OCI-LY7 (cell line): ENCODE measurements around the gene ATAD3C. TPM values are rescaled to one million over a fixed set of nuclear protein-coding genes. Genes with fewer than 3 reads are reported as not detected.
"Not testable (repeated sequence)": the region's sequence is repeated elsewhere in the genome, so short reads cannot be mapped to it uniquely, and the experiment has no call there.

Source experiments
- BruUV-seq: library from RNA; stranded (reverse); fragments of 400-500 nt; replicated peaks from 2 replicates; lab custom pipeline; 2021; lab: Mats Ljungman, UMichigan
- CTCF ChIA-PET: fragments of 300-600 bp; sonication (Branson Sonifier 250); formaldehyde crosslinking; loops from one replicate; lab custom pipeline; 2022; ENCODE audit warnings: antibody characterized with exemption; ENCODE audit not compliant: unreplicated experiment; lab: Charles Lee
- POLR2A ChIA-PET: fragments of 300-600 bp; sonication (Branson Sonifier 250); formaldehyde crosslinking; loops from one replicate; lab custom pipeline; 2022; ENCODE audit warnings: antibody characterized with exemption; lab: Charles Lee
- DNase-seq: peaks from one replicate; pipeline ENCODE4 v3.0.0-alpha.2; 2015; ENCODE audit warnings: low spot score
- H2AFZ ChIP-seq: fragments of 200-600 bp; sonication (generic), shearing (Covaris generic); 2 replicates; pipeline ENCODE4 v1.6.1; 2014; ENCODE audit warnings: mild to moderate bottlenecking, antibody characterized with exemption, low read length, moderate library complexity
- H3K27ac ChIP-seq: fragments of 200-600 bp; sonication (generic); 2 replicates; pipeline ENCODE4 v1.5.1; 2014; ENCODE audit warnings: mixed run types, low read depth, mild to moderate bottlenecking, moderate library complexity, low read length, inconsistent platforms; ENCODE audit not compliant: poor library complexity, severe bottlenecking
- H3K36me3 ChIP-seq: fragments of 200-600 bp; sonication (generic); 2 replicates; pipeline ENCODE4 v1.6.1; 2014; ENCODE audit warnings: mild to moderate bottlenecking, antibody characterized with exemption, low read length, moderate library complexity, mixed read lengths; ENCODE audit not compliant: insufficient read depth
- H3K4me1 ChIP-seq: fragments of 200-600 bp; sonication (generic); 2 replicates; pipeline ENCODE4 v1.5.1; 2014; ENCODE audit warnings: mild to moderate bottlenecking, low read length; ENCODE audit not compliant: insufficient read depth, poor library complexity, severe bottlenecking
- H3K4me2 ChIP-seq: fragments of 200-600 bp; sonication (generic); 2 replicates; pipeline ENCODE4 v1.6.1; 2014; ENCODE audit warnings: mild to moderate bottlenecking, low read length
- H3K4me3 ChIP-seq: fragments of 200-600 bp; sonication (generic); 2 replicates; pipeline ENCODE4 v1.5.1; 2014; ENCODE audit warnings: mild to moderate bottlenecking, low read depth, low read length; ENCODE audit not compliant: poor library complexity, severe bottlenecking
- H3K79me2 ChIP-seq: fragments of 200-600 bp; sonication (generic); 2 replicates; pipeline ENCODE4 v1.6.1; 2016; ENCODE audit warnings: low read depth, mild to moderate bottlenecking, low read length, moderate library complexity, mixed read lengths; ENCODE audit not compliant: insufficient read depth
- H3K9me2 ChIP-seq: fragments of 200-600 bp; sonication (generic); 2 replicates; pipeline ENCODE4 v1.6.1; 2016; ENCODE audit warnings: mild to moderate bottlenecking, low read length, mixed read lengths; ENCODE audit not compliant: insufficient read depth
- H3K9me3 ChIP-seq: fragments of 200-600 bp; sonication (generic); 2 replicates; pipeline ENCODE4 v1.6.1; 2014; ENCODE audit warnings: mild to moderate bottlenecking, mixed run types, low read length, mixed read lengths
- H4K20me1 ChIP-seq: fragments of 200-600 bp; sonication (generic); 2 replicates; pipeline ENCODE4 v1.6.1; 2014; ENCODE audit warnings: mild to moderate bottlenecking, antibody characterized with exemption, low read length, moderate library complexity, mixed read lengths; ENCODE audit not compliant: insufficient read depth
- EZH2phosphoT487 ChIP-seq: fragments of 200-600 bp; sonication (generic); IDR thresholded peaks from 2 replicates; pipeline ENCODE4 v1.6.1; 2018; ENCODE audit warnings: low read depth, borderline replicate concordance, mild to moderate bottlenecking, mixed run types, antibody characterized with exemption, low read length, moderate library complexity, mixed read lengths
- intact Hi-C: fragments of 100-400 bp; cut with micrococcal nuclease; formaldehyde crosslinking; loops from one replicate; pipeline ENCODE4 v1.10.0; 2022; ENCODE audit not compliant: unreplicated experiment
- total RNA-seq, 2 experiments: library from RNA; depleted of rRNA in 1 of 2; stranded (reverse); fragments of >200 nt in 1 of 2; shearing (Covaris generic) in 1 of 2; gene quantifications; 2 replicates each; pipeline ENCODE4 v1.2.3, GENCODE V29; 2014 to 2022
- TF ChIP-seq, protein P1 (sequence below): fragments of 200-600 bp; sonication (generic); conservative IDR thresholded peaks from 2 replicates; pipeline ENCODE4 v1.5.1; 2014; ENCODE audit warnings: mild to moderate bottlenecking, antibody characterized with exemption, low read length, moderate library complexity, mixed read lengths

Gene ATAD3C
- total RNA-seq, 2 experiments from 2014 or later: 1.6 to 3.0 TPM

- no peak overlapping the region for H3K4me3 ChIP-seq
- no TSS peak for BruUV-seq
- intact Hi-C loops: no loop called here
- no peak for DNase-seq
- H3K79me2 ChIP-seq: no peaks in the 10 kb centered on the region
- no peaks in the 10 kb centered on the region for H3K36me3 ChIP-seq
- no peaks in the 10 kb centered on the region for H3K9me2 ChIP-seq
- H3K9me3 ChIP-seq: no peaks in the 10 kb centered on the region
- no peak overlapping the region for H3K4me2 ChIP-seq
- H2AFZ ChIP-seq: no peak overlapping the region
- ChIA-PET CTCF (no interaction called here), POLR2A (no interaction called here)
- TF ChIP-seq, protein P1, sequence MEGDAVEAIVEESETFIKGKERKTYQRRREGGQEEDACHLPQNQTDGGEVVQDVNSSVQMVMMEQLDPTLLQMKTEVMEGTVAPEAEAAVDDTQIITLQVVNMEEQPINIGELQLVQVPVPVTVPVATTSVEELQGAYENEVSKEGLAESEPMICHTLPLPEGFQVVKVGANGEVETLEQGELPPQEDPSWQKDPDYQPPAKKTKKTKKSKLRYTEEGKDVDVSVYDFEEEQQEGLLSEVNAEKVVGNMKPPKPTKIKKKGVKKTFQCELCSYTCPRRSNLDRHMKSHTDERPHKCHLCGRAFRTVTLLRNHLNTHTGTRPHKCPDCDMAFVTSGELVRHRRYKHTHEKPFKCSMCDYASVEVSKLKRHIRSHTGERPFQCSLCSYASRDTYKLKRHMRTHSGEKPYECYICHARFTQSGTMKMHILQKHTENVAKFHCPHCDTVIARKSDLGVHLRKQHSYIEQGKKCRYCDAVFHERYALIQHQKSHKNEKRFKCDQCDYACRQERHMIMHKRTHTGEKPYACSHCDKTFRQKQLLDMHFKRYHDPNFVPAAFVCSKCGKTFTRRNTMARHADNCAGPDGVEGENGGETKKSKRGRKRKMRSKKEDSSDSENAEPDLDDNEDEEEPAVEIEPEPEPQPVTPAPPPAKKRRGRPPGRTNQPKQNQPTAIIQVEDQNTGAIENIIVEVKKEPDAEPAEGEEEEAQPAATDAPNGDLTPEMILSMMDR: no peak
- TF ChIP-seq EZH2phosphoT487: no peak
- H4K20me1 ChIP-seq: no peaks in the 10 kb centered on the region
- no peak overlapping the region for H3K27ac ChIP-seq
- H3K4me1 ChIP-seq: no peaks in the 10 kb centered on the region
These were observed 22.2 kb upstream of the ATAD3C start for GRCh38 chr1:1427106-1427819.

GRCh38 chr1:1427820-1428148 is 21.7 kb upstream of the ATAD3C start:
- intact Hi-C loops: no loop called here
- Histone ChIP-seq H3K9me3 (no peaks in the 10 kb centered on the region), H4K20me1 (no peaks in the 10 kb centered on the region), H2AFZ (no peak overlapping the region), H3K36me3 (no peaks in the 10 kb centered on the region), H3K4me3 (no peak overlapping the region), H3K4me1 (no peaks in the 10 kb centered on the region), H3K4me2 (no peak overlapping the region), H3K79me2 (no peaks in the 10 kb centered on the region), H3K27ac (no peak overlapping the region), H3K9me2 (no peaks in the 10 kb centered on the region)
- no peak for DNase-seq
- no peak for TF ChIP-seq EZH2phosphoT487
- TF ChIP-seq, protein P1: no peak
- BruUV-seq: no TSS peak
- CTCF ChIA-PET: no interaction called here
- POLR2A ChIA-PET: no interaction called here

DNA sequence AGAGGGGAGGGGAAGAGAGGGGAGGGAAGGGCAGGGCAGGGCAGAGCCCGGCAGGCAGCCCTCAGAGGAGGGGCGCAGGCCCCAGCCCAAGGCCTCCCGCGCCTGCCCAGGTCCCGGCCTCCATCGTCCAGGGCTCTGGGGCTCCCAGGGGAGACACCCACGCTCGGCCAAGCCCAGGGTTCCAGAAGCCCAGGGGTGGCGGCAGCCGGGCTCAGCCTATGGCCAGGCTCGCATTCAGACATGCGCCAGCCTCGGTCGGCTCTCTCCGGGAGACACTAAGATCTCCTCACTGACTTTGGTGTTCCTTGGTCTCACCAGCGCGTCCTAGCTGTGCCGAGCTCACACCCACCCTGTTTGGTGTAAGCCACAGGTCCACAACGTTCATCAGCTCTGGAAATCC is 21.3 kb upstream of the ATAD3C start:
- intact Hi-C loops: no loop called here
- Histone ChIP-seq H3K27ac (no peak overlapping the region), H3K4me3 (no peak overlapping the region), H3K9me3 (no peaks in the 10 kb centered on the region), H2AFZ (no peak overlapping the region), H3K9me2 (no peaks in the 10 kb centered on the region), H3K4me1 (no peaks in the 10 kb centered on the region), H3K79me2 (no peaks in the 10 kb centered on the region), H4K20me1 (no peaks in the 10 kb centered on the region), H3K36me3 (no peaks in the 10 kb centered on the region), H3K4me2 (no peak overlapping the region)
- TF ChIP-seq, protein P1: no peak
- TF ChIP-seq EZH2phosphoT487: no peak
- ChIA-PET POLR2A (no interaction called here), CTCF (no interaction called here)
- no TSS peak for BruUV-seq
- no peak for DNase-seq

GRCh38 chr1:1428967-1429366 is 20.5 kb upstream of the ATAD3C start:
- H2AFZ ChIP-seq, H3K27ac ChIP-seq, H3K79me2 ChIP-seq, CTCF ChIA-PET, intact Hi-C loops, H4K20me1 ChIP-seq, H3K4me3 ChIP-seq, BruUV-seq, H3K4me2 ChIP-seq, H3K9me2 ChIP-seq, H3K9me3 ChIP-seq, DNase-seq, H3K36me3 ChIP-seq, H3K4me1 ChIP-seq: not testable (repeated sequence)
- POLR2A ChIA-PET: interaction anchor here (0.7 kb wide), 1 partner anchor 24 kb away, joined by 3 read pairs; no protein-coding TSS in a partner anchor
